Measurements from ENCODE around the gene KLK15. TPM values are rescaled to one million over a fixed set of nuclear protein-coding genes. Genes with fewer than 3 reads are reported as not detected.

KLK15 gene
- polyA plus RNA-seq, 3 donors, result 0.10 TPM; not detected in 2

GRCh38 chr19:50850738-50851137, 17.4 kb upstream of the KLK15 start:
- H3K27ac ChIP-seq (ENCODE audit: low read depth, low read length), result no peak overlapping the region
- WGBS, 3 donors, result 43 to 50% (median 48%) methylated on average over 3 of the region's 3 CpGs

- H3K27ac ChIP-seq (ENCODE audit: low read depth, low read length), result no peak overlapping the region
- WGBS, 3 donors, result 58 to 64% (median 61%) methylated on average over 8 of the region's 8 CpGs
These were observed 11.0 kb upstream of the KLK15 start for GRCh38 chr19:50844296-50844935.

GRCh38 chr19:50843701-50844221, 10.4 kb upstream of the KLK15 start:
- 69 to 80% (median 74%) methylated on average over 7 of the region's 7 CpGs for WGBS, 3 donors

GRCh38 chr19:50843205-50843604, 9.8 kb upstream of the KLK15 start:
- WGBS, 3 donors, result 96 to 97% (median 96%) methylated on average over 2 of the region's 2 CpGs

More at GRCh38 chr19:50843701-50844221, 10.4 kb upstream of the KLK15 start:
- H3K27ac ChIP-seq (ENCODE audit: low read depth, low read length), result no peak overlapping the region

GRCh38 chr19:50842130-50842529, 8.8 kb upstream of the KLK15 start:
- H3K27ac ChIP-seq (ENCODE audit: low read depth, low read length), result no peak overlapping the region
- 67 to 86% (median 80%) methylated on average over 6 of the region's 6 CpGs for WGBS, 3 donors

More at GRCh38 chr19:50843205-50843604, 9.8 kb upstream of the KLK15 start:
- no peak overlapping the region for H3K27ac ChIP-seq (ENCODE audit: low read depth, low read length)

- no peak overlapping the region for H3K27ac ChIP-seq (ENCODE audit: low read depth, low read length)
- 73 to 80% (median 76%) methylated on average over 10 of the region's 10 CpGs for WGBS, 3 donors
These were observed 6.6 kb upstream of the KLK15 start for GRCh38 chr19:50839712-50840655.

- WGBS, 3 donors, result 17 to 36% (median 17%) methylated on average over 6 of the region's 6 CpGs
- no peak overlapping the region for H3K27ac ChIP-seq (ENCODE audit: low read depth, low read length)
These were observed 4.9 kb upstream of the KLK15 start for GRCh38 chr19:50838239-50838638.

GRCh38 chr19:50837300-50837699, 3.9 kb upstream of the KLK15 start:
- H3K27ac ChIP-seq (ENCODE audit: low read depth, low read length), result no peak overlapping the region
- 53 to 82% (median 76%) methylated on average over 10 of the region's 10 CpGs for WGBS, 3 donors

- no peak overlapping the region for H3K27ac ChIP-seq (ENCODE audit: low read depth, low read length)
- 38 to 61% (median 45%) methylated on average over 18 to 19 of the region's 19 CpGs for WGBS, 3 donors
These were observed 3.3 kb upstream of the KLK15 start for GRCh38 chr19:50836543-50837195.

GRCh38 chr19:50835785-50836542, 2.6 kb upstream of the KLK15 start:
- WGBS, 3 donors, result 2 to 4% (median 3%) methylated on average over 59 to 67 of the region's 67 CpGs

GRCh38 chr19:50835103-50835784, 1.9 kb upstream of the KLK15 start:
- WGBS, 3 donors, result 24 to 34% (median 34%) methylated on average over 13 of the region's 13 CpGs
- no peak overlapping the region for H3K27ac ChIP-seq (ENCODE audit: low read depth, low read length)

More at GRCh38 chr19:50835785-50836542, 2.6 kb upstream of the KLK15 start:
- no peak overlapping the region for H3K27ac ChIP-seq (ENCODE audit: low read depth, low read length)

- no peak overlapping the region for H3K27ac ChIP-seq (ENCODE audit: low read depth, low read length)
- 92 to 96% (median 94%) methylated on average over 6 of the region's 6 CpGs for WGBS, 3 donors
These were observed 411 bp upstream of the KLK15 start for GRCh38 chr19:50833802-50834167.

GRCh38 chr19:50832666-50833065, 708 bp downstream of the KLK15 start:
- WGBS, 3 donors, result 79 to 94% (median 80%) methylated on average over 8 of the region's 8 CpGs
- H3K27ac ChIP-seq (ENCODE audit: low read depth, low read length), result no peak overlapping the region

- WGBS, 3 donors, result 80 to 86% (median 83%) methylated on average over 7 of the region's 7 CpGs
- H3K27ac ChIP-seq (ENCODE audit: low read depth, low read length), result no peak overlapping the region
These were observed 2.4 kb downstream of the KLK15 start for GRCh38 chr19:50831026-50831396.

GRCh38 chr19:50830266-50831025, 2.9 kb downstream of the KLK15 start:
- no peak overlapping the region for H3K27ac ChIP-seq (ENCODE audit: low read depth, low read length)
- WGBS, 3 donors, result 37 to 61% (median 51%) methylated on average over 17 of the region's 17 CpGs

GRCh38 chr19:50829801-50830200, 3.6 kb downstream of the KLK15 start:
- 40 to 79% (median 77%) methylated on average over 5 of the region's 5 CpGs for WGBS, 3 donors
- no peak overlapping the region for H3K27ac ChIP-seq (ENCODE audit: low read depth, low read length)

- no peak overlapping the region for H3K27ac ChIP-seq (ENCODE audit: low read depth, low read length)
- WGBS, 3 donors, result 81 to 89% (median 85%) methylated on average over 14 of the region's 14 CpGs
These were observed 5.9 kb downstream of the KLK15 start for GRCh38 chr19:50827476-50827875.

All from adipose tissue (tissue), 3 donors.